Activated T-helper 1 cell treated with Interleukin-2 at 50 U/mL for 16 hours (primary cell): Measurements from ENCODE around the gene IGFALS.
A peak's percentile ranks its signal among the peaks of the same experiment; 100 is the strongest.

Experiments
- DNase-seq: peaks from one replicate; pipeline ENCODE4 v3.0.0-alpha.2; 2020; ENCODE audit warnings: low read depth

IGFALS gene

GRCh38 chr16:1775846-1776671, 17.4 kb downstream of the IGFALS start:
- no peak for DNase-seq

- no peak for DNase-seq
Observed at GRCh38 chr16:1775006-1775845, 18.3 kb downstream of the IGFALS start.

GRCh38 chr16:1774448-1774780, 19.1 kb downstream of the IGFALS start:
- no peak for DNase-seq

GRCh38 chr16:1773703-1774447, 19.6 kb downstream of the IGFALS start:
- DNase-seq = no peak

- DNase-seq = peak; percentile 70
Observed at GRCh38 chr16:1772908-1773702, 20.4 kb downstream of the IGFALS start, which contains the start of gene MRPS34. TSS of gene MRPS34 (minus strand) at chr16:1773134. CDS start at chr16:1773119, 15 bp downstream.

- DNase-seq = peak; percentile 34
Observed at GRCh38 chr16:1772362-1772907, 21.1 kb downstream of the IGFALS start, which contains the start of gene EME2. TSS of gene EME2 (plus strand) at chr16:1772810. CDS start at chr16:1773228, 418 bp downstream.

- no peak for DNase-seq
Observed at GRCh38 chr16:1771864-1772361, 21.6 kb downstream of the IGFALS start.

GRCh38 chr16:1771188-1771863, 22.2 kb downstream of the IGFALS start, which contains the start of gene NME3:
TSS of gene NME3 (minus strand) at chr16:1771543. CDS start at chr16:1771534, 9 bp downstream.
- DNase-seq = peak; percentile 64

GRCh38 chr16:1770328-1771187, 22.9 kb downstream of the IGFALS start:
- peak; percentile 25 for DNase-seq

- DNase-seq = no peak
Observed at GRCh38 chr16:1769402-1770300, 23.9 kb downstream of the IGFALS start.

- no peak for DNase-seq
Observed at GRCh38 chr16:1768767-1769401, 24.6 kb downstream of the IGFALS start.

- DNase-seq = no peak
Observed at GRCh38 chr16:1768061-1768766, 25.3 kb downstream of the IGFALS start.

- no peak for DNase-seq
Observed at GRCh38 chr16:1767116-1767994, 26.1 kb downstream of the IGFALS start.

- DNase-seq = no peak
Observed at GRCh38 chr16:1766701-1767100, 26.8 kb downstream of the IGFALS start.

GRCh38 chr16:1766231-1766630, 27.3 kb downstream of the IGFALS start:
- DNase-seq = no peak

- no peak for DNase-seq
Observed at GRCh38 chr16:1765826-1766225, 27.7 kb downstream of the IGFALS start.
